ENCODE results near the gene GABRA5. TPM values are rescaled to one million over a fixed set of nuclear protein-coding genes. Genes with fewer than 3 reads are reported as not detected.

GABRA5 gene
- total RNA-seq, 2 donors from 2014 or later = not detected

GRCh38 chr15:26939398-26939797 is 72.5 kb downstream of the GABRA5 start:
- peaks cover 0 to 11% of the 10 kb centered on the region in 2 donors for H3K36me3 Mint-ChIP-seq
- no peak for DNase-seq (ENCODE audit: low spot score in 2 of 2)
- H3K9me3 Mint-ChIP-seq = peaks cover 9 to 18% of the 10 kb centered on the region in 2 donors
- no peak for ATAC-seq
- no peak overlapping the region for H3K27ac Mint-ChIP-seq

GRCh38 chr15:26941489-26941888 is 74.6 kb downstream of the GABRA5 start:
- DNase-seq (ENCODE audit: low spot score in 2 of 2) = no peak
- ATAC-seq = no peak
- Mint-ChIP-seq H3K9me3 (peaks cover 0 to 16% of the 10 kb centered on the region in 2 donors), H3K36me3 (peaks cover 0 to under 1% of the 10 kb centered on the region in 2 donors), H3K27ac (no peak overlapping the region)

DNA sequence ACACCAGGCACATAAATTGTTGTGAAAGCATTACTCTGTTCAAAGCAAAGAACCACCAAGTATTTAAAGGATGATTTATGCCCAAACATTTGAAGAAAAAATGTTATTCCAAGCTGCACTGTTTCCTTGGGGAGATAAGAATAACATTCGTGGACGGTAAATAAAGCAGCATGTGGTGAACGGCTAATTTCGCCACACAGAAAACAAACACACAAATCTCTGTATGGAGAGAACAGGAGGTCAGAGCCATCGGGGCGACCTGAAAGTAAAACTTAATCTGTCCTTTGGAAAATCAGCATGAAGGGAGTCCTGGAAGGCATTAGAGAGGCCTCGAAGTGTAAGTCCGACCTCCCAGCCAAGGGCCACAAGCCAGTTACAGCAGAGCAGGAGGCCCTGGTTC is 77.0 kb downstream of the GABRA5 start:
- DNase-seq (ENCODE audit: low spot score in 2 of 2) (no peak), ATAC-seq (no peak)
- H3K9me3 Mint-ChIP-seq = peaks cover 0 to 12% of the 10 kb centered on the region in 2 donors
- no peaks in the 10 kb centered on the region for H3K36me3 Mint-ChIP-seq
- no peak overlapping the region for H3K27ac Mint-ChIP-seq

- DNase-seq (ENCODE audit: low spot score in 2 of 2) (no peak), ATAC-seq (no peak)
- H3K9me3 Mint-ChIP-seq = peaks cover 0 to 9% of the 10 kb centered on the region in 2 donors
- no peaks in the 10 kb centered on the region for H3K36me3 Mint-ChIP-seq
- H3K27ac Mint-ChIP-seq = no peak overlapping the region
Observed at GRCh38 chr15:26945046-26945445, 78.2 kb downstream of the GABRA5 start.

DNA sequence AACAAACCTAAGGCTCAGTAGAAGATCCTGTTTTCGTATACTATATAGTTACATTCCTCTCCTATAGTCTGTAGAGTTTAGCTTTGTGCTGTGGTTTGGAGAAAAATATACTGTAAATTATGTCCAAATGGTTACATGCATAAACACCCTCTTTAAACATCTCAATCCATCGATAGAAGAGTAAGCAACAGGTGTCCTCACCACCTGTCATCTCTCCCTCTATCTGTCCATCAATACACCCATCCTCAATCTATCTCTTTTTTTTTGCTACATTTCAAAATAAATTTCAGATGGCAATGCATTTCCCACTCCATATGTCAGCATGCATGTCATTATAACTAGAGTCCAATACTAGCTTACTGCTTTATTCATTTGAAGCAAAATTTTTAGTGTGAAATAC is 83.1 kb downstream of the GABRA5 start:
- Mint-ChIP-seq H3K36me3 (peaks cover 0 to 6% of the 10 kb centered on the region in 2 donors), H3K9me3 (peaks cover 12 to 20% of the 10 kb centered on the region in 2 donors), H3K27ac (no peak overlapping the region)
- DNase-seq (ENCODE audit: low spot score in 2 of 2) = no peak
- no peak for ATAC-seq

DNA sequence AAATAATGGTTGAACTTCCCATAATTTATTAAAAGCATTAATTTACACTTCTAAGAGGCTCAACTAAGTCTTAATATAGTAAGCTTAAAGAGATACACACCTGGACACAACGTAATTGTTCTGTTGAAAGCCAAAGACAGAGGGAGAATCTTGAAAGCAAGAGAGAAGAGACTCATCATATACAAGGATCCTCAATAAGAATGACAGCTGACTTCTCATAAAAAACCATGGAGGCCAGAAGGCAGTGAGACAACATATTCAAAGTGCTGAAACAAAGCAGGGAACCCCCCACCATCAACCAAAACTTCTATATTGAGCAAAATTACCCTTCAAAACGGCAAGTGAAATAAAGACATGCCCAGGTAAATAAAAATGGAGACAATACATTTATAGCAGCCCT is 87.5 kb downstream of the GABRA5 start:
- Mint-ChIP-seq H3K36me3 (peaks cover 0 to 6% of the 10 kb centered on the region in 2 donors), H3K9me3 (peaks cover 16 to 18% of the 10 kb centered on the region in 2 donors), H3K27ac (no peak overlapping the region)
- no peak for ATAC-seq
- DNase-seq (ENCODE audit: low spot score in 2 of 2) = no peak

GRCh38 chr15:26967719-26968269 is 100.9 kb downstream of the GABRA5 start:
- DNase-seq (ENCODE audit: low spot score in 2 of 2) = no peak

GRCh38 chr15:26968806-26969205 is 101.9 kb downstream of the GABRA5 start:
- Mint-ChIP-seq H3K9me3 (peaks cover 0 to 4% of the 10 kb centered on the region in 2 donors), H3K27ac (no peak overlapping the region), H3K36me3 (peaks cover 0 to 6% of the 10 kb centered on the region in 2 donors)
- DNase-seq (ENCODE audit: low spot score in 2 of 2) (no peak), ATAC-seq (no peak)

More at GRCh38 chr15:26967719-26968269, 100.9 kb downstream of the GABRA5 start:
- Mint-ChIP-seq H3K9me3 (peaks cover 0 to 4% of the 10 kb centered on the region in 2 donors), H3K36me3 (peaks cover 0 to 6% of the 10 kb centered on the region in 2 donors), H3K27ac (no peak overlapping the region)
- no peak for ATAC-seq

- no peaks in the 10 kb centered on the region for H3K9me3 Mint-ChIP-seq
- H3K36me3 Mint-ChIP-seq = peaks cover 0 to 6% of the 10 kb centered on the region in 2 donors
- ATAC-seq = no peak
- no peak within 1 kb of the TSS for H3K27ac Mint-ChIP-seq
- no peak for DNase-seq (ENCODE audit: low spot score in 2 of 2)
Observed at GRCh38 chr15:26970712-26971210, 103.9 kb downstream of the GABRA5 start, which contains the start of gene GABRG3. GABRG3 (plus strand) TSS chr15:26971181.

DNA sequence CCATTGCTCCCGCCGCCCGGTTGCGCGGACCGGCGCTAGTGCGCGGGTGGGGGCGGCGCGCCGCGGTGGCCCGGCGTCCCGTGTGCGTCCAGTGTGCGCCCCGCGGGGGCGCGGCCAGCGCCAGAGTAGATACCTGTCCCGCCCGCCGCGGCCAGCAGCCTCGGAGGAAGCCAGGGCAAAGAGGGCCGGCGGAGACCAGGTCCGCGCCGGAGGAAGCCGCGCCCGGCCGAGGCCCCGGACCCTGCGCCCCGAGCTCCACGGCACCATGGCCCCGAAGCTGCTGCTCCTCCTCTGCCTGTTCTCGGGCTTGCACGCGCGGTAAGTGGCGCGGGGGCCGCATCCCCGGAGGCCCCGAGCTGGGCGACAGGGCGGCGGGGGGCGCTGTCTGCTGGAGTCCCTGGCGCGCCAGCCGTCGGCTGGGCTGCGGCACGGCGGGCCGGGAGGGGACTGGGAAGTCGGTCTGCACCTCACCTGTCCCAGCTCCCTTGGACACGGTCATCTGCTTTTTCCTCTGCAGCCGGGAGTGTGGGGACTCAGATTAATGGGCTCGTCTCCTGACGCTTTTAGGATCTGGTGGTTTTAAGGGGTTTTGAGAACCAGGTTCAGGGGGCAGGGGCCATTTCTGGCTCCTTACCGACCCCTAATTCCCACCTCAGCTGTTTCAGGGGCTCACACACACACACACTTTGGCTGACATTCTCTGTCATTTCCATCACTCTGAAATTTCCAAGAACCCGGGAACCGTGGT is 104.6 kb downstream of the GABRA5 start:
- Mint-ChIP-seq H3K27ac (no peak overlapping the region), H3K36me3 (peaks cover 0 to 6% of the 10 kb centered on the region in 2 donors), H3K9me3 (no peaks in the 10 kb centered on the region)
- no peak for ATAC-seq
- DNase-seq (ENCODE audit: low spot score in 2 of 2) = no peak

DNA sequence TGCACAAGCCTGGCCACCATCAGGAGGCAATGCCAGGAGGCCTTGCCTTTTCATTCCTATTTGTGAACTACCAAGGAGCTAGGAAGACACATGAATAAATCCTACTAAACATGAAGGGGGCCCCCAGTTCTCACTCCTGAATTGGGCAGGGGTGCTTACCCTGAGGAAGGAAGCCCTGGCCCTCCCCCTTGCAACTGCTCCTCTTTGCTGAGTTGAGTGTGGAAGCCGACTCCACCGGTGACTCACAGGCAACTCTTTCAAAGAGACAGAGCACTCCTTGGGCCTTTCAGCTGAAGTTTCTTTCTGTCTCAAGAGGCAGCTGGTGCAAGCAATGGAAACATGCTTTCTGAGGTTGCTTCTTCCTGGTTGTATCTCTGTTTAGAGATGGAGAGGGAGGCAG is 105.8 kb downstream of the GABRA5 start:
- peaks cover 0 to 6% of the 10 kb centered on the region in 2 donors for H3K36me3 Mint-ChIP-seq
- no peak overlapping the region for H3K27ac Mint-ChIP-seq
- ATAC-seq (no peak), DNase-seq (ENCODE audit: low spot score in 2 of 2) (no peak)
- no peaks in the 10 kb centered on the region for H3K9me3 Mint-ChIP-seq

GRCh38 chr15:26974120-26974780 is 107.4 kb downstream of the GABRA5 start:
- Mint-ChIP-seq H3K27ac (no peak overlapping the region), H3K36me3 (peaks cover 0 to 5% of the 10 kb centered on the region in 2 donors), H3K9me3 (peaks cover 0 to 5% of the 10 kb centered on the region in 2 donors)
- ATAC-seq (no peak), DNase-seq (ENCODE audit: low spot score in 2 of 2) (no peak)

DNA sequence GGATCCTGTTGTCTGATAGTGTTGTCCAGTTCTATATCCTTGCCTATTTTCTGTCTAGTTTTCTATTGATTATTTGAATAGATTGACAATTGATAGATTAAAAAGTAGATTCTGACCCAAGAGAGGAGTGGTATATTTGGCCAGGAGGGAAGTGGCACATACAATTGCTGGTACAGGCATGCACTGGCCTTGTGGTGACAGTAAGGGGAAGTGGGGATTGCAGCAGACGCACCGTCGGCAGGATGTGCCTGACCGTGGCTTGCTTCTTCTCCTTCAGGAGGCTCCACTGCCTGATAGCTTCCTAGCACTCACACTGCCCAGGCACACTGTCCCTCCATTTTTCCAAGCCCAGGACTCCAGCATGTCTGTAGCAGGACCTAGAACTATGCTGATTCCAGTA is 114.6 kb downstream of the GABRA5 start:
- no peak for DNase-seq (ENCODE audit: low spot score in 2 of 2)
- Mint-ChIP-seq H3K9me3 (peaks cover 4 to 11% of the 10 kb centered on the region in 2 donors), H3K36me3 (no peaks in the 10 kb centered on the region), H3K27ac (no peak overlapping the region)
- ATAC-seq = no peak

DNA sequence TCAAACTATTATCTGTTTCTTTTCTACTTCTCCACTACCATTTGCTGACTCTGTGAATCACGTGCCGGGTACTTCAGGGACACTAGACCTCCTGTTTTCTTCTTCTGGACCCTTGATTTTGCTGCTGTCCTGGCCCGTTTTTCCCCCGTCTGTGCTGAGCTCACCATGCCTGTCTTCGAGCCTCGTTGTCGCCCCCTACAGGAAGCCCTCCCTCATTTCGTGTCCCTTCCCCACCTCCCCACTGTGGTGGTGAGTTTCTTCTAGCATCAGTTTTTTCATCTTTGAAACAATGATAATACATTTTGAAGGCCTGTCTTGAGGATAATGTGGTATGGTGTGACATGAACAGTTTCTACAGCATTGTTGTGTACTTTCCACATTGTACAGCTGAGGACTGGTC is 117.0 kb downstream of the GABRA5 start:
- H3K9me3 Mint-ChIP-seq = peaks cover 4 to 11% of the 10 kb centered on the region in 2 donors
- no peak overlapping the region for H3K27ac Mint-ChIP-seq
- no peak for ATAC-seq
- no peaks in the 10 kb centered on the region for H3K36me3 Mint-ChIP-seq
- DNase-seq (ENCODE audit: low spot score in 2 of 2) = no peak

DNA sequence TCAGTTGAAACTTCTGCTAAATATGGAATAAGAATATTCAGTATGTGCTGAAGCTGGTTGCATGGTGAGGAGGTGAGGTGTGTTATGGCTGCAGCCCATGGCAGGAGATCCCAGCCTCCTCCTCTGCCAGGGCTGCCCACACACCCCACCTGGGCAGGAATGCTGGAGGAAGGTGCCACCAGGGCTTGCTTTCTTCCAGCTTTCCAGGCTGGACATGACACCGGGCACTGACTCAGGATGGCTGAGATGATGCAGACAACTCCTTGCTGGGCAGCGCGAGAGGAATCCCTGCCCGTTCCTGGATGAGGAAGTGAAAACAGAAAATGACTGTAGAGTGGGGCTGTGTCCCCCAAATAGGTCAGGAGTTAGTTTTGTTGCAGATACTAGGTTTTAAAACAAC is 118.2 kb downstream of the GABRA5 start:
- Mint-ChIP-seq H3K36me3 (no peaks in the 10 kb centered on the region), H3K9me3 (peaks cover 4 to 15% of the 10 kb centered on the region in 2 donors), H3K27ac (no peak overlapping the region)
- ATAC-seq (no peak), DNase-seq (ENCODE audit: low spot score in 2 of 2) (no peak)

DNA sequence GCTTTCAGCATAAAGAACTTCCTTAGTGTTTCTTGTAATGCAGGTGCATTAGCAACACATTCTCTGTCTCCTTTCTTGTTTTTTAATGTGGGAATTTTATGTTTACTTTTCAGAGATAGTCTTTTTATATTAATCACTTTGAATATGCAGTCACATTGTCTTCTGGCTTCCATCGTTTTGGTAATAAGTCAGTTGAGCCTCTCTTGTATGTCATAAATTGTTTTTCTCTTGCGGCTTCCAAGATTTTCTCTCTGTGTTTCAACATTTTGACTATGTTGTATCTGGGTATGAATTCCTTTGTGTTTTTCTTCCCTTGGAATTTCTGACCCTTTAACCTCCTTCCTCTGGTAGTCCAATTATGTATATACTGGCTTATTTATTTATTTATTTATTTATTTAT is 129.4 kb downstream of the GABRA5 start:
- Mint-ChIP-seq H3K9me3 (peaks cover 21 to 35% of the 10 kb centered on the region in 2 donors), H3K27ac (no peak overlapping the region), H3K36me3 (peaks cover 0 to 13% of the 10 kb centered on the region in 2 donors)
- no peak for ATAC-seq
- DNase-seq (ENCODE audit: low spot score in 2 of 2) = no peak
